ENCODE measurements around the gene CD37. TPM values are rescaled to one million over a fixed set of nuclear protein-coding genes. Genes with fewer than 3 reads are reported as not detected.

Gene CD37
- polyA plus RNA-seq, 1 of the 3 experiments (the other 2 are of a cell fraction): not detected

DNA sequence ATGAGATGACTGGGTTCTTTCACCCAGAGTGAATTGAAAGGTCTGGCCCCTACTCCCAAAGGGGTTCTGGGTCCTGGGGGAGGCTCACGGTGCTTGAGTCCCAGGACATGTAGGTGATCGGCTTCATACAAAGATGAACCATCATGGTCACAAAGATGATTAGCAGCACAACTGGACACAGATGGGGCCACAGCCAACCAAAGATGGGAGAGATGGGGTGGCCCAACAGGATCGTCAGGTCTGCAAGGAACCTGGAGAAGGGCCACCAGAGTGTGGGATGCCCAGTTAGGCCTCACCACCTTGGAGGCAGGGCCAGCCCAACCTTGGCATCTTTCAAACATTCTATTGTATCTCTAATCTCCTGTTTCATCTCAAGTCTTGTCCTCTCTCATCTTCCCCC, 44.7 kb upstream of the CD37 start:
- Histone ChIP-seq H3K9ac (no peak overlapping the region), H4K20me1 (ENCODE audit: insufficient read depth) (no peaks in the 10 kb centered on the region), H3K36me3 (replicated peaks in 1 of 2; ENCODE audit: control insufficient read depth in 1 of 2, insufficient read depth in 2 of 2, low read length in 1 of 2) (no peaks in the 10 kb centered on the region), H3F3A (replicated peaks; ENCODE audit: insufficient read depth) (no peaks in the 10 kb centered on the region), H3K9me3 (no peaks in the 10 kb centered on the region), H3K27ac (ENCODE audit: low read depth in 2 of 2, low read length in 1 of 2) (no peak overlapping the region), H3K4me1 (ENCODE audit: control insufficient read depth in 1 of 2, insufficient read depth in 2 of 2, low read depth in 1 of 2, low read length in 1 of 2) (no peaks in the 10 kb centered on the region), H3K4me3 (ENCODE audit: low read depth in 2 of 2, low read length in 1 of 2) (no peak overlapping the region), H3K4me2 (no peak overlapping the region), H3K27me3 (ENCODE audit: insufficient read depth) (peaks cover 19% of the 10 kb centered on the region; the same call in 1 of the 2 replicates), H3K9me2 (no peaks in the 10 kb centered on the region), H3K79me2 (ENCODE audit: insufficient read depth) (no peaks in the 10 kb centered on the region), H2AFZ (ENCODE audit: low read depth) (no peak overlapping the region)
- WGBS (ENCODE audit: low lambda C conversion rate): 30% methylated on average over 3 of the region's 3 CpGs
- TF ChIP-seq MEF2A (IDR thresholded peaks at IDR 0.05; ENCODE audit: borderline replicate concordance, low read depth): no peak
- TF ChIP-seq TAF1 (IDR thresholded peaks at IDR 0.05; ENCODE audit: borderline replicate concordance, low read depth, low read length): no peak
- no peak for TF ChIP-seq FOXJ3 (CRISPR knock-in tag; IDR thresholded peaks at IDR 0.05)
- no peak for TF ChIP-seq USF2 (IDR thresholded peaks at IDR 0.05; ENCODE audit: borderline replicate concordance, low read depth, low read length)
- TF ChIP-seq RAD21 (IDR thresholded peaks at IDR 0.05; ENCODE audit: low read length): no peak
- TF ChIP-seq, protein P1, sequence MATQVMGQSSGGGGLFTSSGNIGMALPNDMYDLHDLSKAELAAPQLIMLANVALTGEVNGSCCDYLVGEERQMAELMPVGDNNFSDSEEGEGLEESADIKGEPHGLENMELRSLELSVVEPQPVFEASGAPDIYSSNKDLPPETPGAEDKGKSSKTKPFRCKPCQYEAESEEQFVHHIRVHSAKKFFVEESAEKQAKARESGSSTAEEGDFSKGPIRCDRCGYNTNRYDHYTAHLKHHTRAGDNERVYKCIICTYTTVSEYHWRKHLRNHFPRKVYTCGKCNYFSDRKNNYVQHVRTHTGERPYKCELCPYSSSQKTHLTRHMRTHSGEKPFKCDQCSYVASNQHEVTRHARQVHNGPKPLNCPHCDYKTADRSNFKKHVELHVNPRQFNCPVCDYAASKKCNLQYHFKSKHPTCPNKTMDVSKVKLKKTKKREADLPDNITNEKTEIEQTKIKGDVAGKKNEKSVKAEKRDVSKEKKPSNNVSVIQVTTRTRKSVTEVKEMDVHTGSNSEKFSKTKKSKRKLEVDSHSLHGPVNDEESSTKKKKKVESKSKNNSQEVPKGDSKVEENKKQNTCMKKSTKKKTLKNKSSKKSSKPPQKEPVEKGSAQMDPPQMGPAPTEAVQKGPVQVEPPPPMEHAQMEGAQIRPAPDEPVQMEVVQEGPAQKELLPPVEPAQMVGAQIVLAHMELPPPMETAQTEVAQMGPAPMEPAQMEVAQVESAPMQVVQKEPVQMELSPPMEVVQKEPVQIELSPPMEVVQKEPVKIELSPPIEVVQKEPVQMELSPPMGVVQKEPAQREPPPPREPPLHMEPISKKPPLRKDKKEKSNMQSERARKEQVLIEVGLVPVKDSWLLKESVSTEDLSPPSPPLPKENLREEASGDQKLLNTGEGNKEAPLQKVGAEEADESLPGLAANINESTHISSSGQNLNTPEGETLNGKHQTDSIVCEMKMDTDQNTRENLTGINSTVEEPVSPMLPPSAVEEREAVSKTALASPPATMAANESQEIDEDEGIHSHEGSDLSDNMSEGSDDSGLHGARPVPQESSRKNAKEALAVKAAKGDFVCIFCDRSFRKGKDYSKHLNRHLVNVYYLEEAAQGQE (IDR thresholded peaks at IDR 0.05; ENCODE audit: low read depth, low read length): no peak
- TF ChIP-seq GABPA (IDR thresholded peaks at IDR 0.05; ENCODE audit: low read depth): no peak
- TF ChIP-seq GATA2 (CRISPR knock-in tag; IDR thresholded peaks at IDR 0.05): no peak
- no peak for TF ChIP-seq CHD2 (IDR thresholded peaks at IDR 0.05; ENCODE audit: low read length, partially characterized antibody)
- TF ChIP-seq FOXM1 (IDR thresholded peaks at IDR 0.05; ENCODE audit: low read depth): no peak
- TF ChIP-seq, protein P2, sequence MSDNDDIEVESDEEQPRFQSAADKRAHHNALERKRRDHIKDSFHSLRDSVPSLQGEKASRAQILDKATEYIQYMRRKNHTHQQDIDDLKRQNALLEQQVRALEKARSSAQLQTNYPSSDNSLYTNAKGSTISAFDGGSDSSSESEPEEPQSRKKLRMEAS (IDR thresholded peaks at IDR 0.05; ENCODE audit: low read depth): no peak
- no peak for TF ChIP-seq EZH2phosphoT487 (IDR thresholded peaks at IDR 0.05; ENCODE audit: borderline replicate concordance, low read depth)
- TF ChIP-seq YY1 (IDR thresholded peaks at IDR 0.05; ENCODE audit: low read depth): no peak
- ChIA-PET POLR2A (no interaction called here), CTCF (no interaction called here)
- no peak for DNase-seq

DNA sequence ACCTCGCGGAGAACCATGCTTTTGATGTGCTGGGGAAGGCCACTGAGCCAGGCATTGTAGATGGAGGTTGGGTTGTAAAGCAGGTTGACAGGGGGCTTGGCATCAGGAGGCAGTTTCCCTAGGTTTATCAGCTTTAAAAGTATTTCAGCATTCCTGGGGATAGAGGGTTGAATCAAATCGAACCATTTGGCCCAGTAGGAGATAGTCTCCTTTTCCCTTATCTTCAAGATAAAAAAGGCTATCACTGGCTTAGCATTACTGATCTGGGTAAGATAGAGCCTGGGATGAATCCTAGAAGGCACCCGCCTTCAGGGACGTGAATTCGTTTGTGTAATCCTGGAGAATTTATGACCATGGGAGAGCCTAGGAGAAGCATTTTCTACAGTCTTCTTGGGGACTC, 40.8 kb upstream of the CD37 start:
- H3K79me2 ChIP-seq (ENCODE audit: insufficient read depth): no peaks in the 10 kb centered on the region
- H3F3A ChIP-seq (replicated peaks; ENCODE audit: insufficient read depth): no peaks in the 10 kb centered on the region
- no peak overlapping the region for H3K4me3 ChIP-seq (ENCODE audit: low read depth in 2 of 2, low read length in 1 of 2)
- no peak overlapping the region for H2AFZ ChIP-seq (ENCODE audit: low read depth)
- peaks cover 6% of the 10 kb centered on the region; the same call in 1 of the 2 replicates for H3K27me3 ChIP-seq (ENCODE audit: insufficient read depth)
- no peak overlapping the region for H3K9ac ChIP-seq
- H4K20me1 ChIP-seq (ENCODE audit: insufficient read depth): no peaks in the 10 kb centered on the region
- ChIA-PET CTCF (interaction anchor here (0.5 kb wide), 1 partner anchor 73 kb away, joined by 3 read pairs; no protein-coding TSS in a partner anchor), POLR2A (no interaction called here)
- no peak for TF ChIP-seq POLR2AphosphoS5 (IDR thresholded peaks at IDR 0.05; ENCODE audit: low read depth, low read length)
- TF ChIP-seq, protein P2 (IDR thresholded peaks at IDR 0.05; ENCODE audit: low read depth): no peak
- no peak for TF ChIP-seq EP300 (IDR thresholded peaks at IDR 0.05; ENCODE audit: borderline replicate concordance in 1 of 2, low read depth in 1 of 2, low read length in 1 of 2)
- TF ChIP-seq, protein P1 (IDR thresholded peaks at IDR 0.05; ENCODE audit: low read depth, low read length): no peak
- TF ChIP-seq NFIC (IDR thresholded peaks at IDR 0.05; ENCODE audit: borderline replicate concordance): no peak
- no peak for TF ChIP-seq RXRA (IDR thresholded peaks at IDR 0.05; ENCODE audit: borderline replicate concordance, low read depth)
- no peak for TF ChIP-seq RFX5 (IDR thresholded peaks at IDR 0.05; ENCODE audit: low read length)
- TF ChIP-seq TAF1 (IDR thresholded peaks at IDR 0.05; ENCODE audit: borderline replicate concordance, low read depth, low read length): no peak
- no peak for TF ChIP-seq FOXJ3 (CRISPR knock-in tag; IDR thresholded peaks at IDR 0.05)
- H3K36me3 ChIP-seq (replicated peaks in 1 of 2; ENCODE audit: control insufficient read depth in 1 of 2, insufficient read depth in 2 of 2, low read length in 1 of 2): no peaks in the 10 kb centered on the region
- no peak for DNase-seq
- no peaks in the 10 kb centered on the region for H3K9me3 ChIP-seq
- no peaks in the 10 kb centered on the region for H3K9me2 ChIP-seq
- 58% methylated on average over 6 of the region's 6 CpGs for WGBS (ENCODE audit: low lambda C conversion rate)
- H3K4me1 ChIP-seq (ENCODE audit: control insufficient read depth in 1 of 2, insufficient read depth in 2 of 2, low read depth in 1 of 2, low read length in 1 of 2): no peaks in the 10 kb centered on the region
- no peak overlapping the region for H3K27ac ChIP-seq (ENCODE audit: low read depth in 2 of 2, low read length in 1 of 2)
- H3K4me2 ChIP-seq: no peak overlapping the region

Data from SK-N-SH (cell line).